PC-9 (cell line): Measurements from ENCODE around the gene GPR12.

Experiments
- EZH2 ChIP-seq: fragments of 200-600 bp; sonication (generic); IDR thresholded peaks from 2 replicates; pipeline ENCODE4 v1.8.0; 2017; ENCODE audit warnings: antibody characterized with exemption, low read depth
- TF ChIP-seq, protein P1 (sequence below): fragments of 200-600 bp; sonication (generic); conservative IDR thresholded peaks from 2 replicates; pipeline ENCODE4 v1.6.1; 2017; ENCODE audit warnings: mixed run types, antibody characterized with exemption, mild to moderate bottlenecking, moderate library complexity

DNA sequence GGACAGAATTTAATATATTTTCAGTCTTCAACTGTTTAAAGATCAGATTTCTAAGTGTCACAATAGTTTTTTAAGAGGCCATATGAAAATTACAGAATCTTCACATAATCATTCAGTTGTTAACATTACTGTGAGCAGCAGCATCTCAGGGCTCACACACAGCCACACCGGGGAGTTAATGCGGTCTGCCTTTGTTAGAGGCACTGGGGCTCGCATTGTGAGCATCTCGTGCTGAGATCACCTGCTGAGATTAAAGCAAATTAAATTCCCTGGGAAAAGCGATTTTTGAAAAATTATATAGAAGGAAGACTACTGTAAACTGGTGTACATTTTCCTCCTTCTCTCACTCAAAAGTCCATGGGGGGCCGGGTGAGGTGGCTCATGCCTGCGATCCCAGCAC, 16.6 kb downstream of the GPR12 start:
- TF ChIP-seq, protein P1, sequence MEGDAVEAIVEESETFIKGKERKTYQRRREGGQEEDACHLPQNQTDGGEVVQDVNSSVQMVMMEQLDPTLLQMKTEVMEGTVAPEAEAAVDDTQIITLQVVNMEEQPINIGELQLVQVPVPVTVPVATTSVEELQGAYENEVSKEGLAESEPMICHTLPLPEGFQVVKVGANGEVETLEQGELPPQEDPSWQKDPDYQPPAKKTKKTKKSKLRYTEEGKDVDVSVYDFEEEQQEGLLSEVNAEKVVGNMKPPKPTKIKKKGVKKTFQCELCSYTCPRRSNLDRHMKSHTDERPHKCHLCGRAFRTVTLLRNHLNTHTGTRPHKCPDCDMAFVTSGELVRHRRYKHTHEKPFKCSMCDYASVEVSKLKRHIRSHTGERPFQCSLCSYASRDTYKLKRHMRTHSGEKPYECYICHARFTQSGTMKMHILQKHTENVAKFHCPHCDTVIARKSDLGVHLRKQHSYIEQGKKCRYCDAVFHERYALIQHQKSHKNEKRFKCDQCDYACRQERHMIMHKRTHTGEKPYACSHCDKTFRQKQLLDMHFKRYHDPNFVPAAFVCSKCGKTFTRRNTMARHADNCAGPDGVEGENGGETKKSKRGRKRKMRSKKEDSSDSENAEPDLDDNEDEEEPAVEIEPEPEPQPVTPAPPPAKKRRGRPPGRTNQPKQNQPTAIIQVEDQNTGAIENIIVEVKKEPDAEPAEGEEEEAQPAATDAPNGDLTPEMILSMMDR = no peak
- no peak for TF ChIP-seq EZH2
